ENCODE measurements around the gene TST.
A peak's percentile ranks its signal among the peaks of the same experiment; 100 is the strongest.

The TST gene

GRCh38 chr22:36986242-36986821, 32.9 kb downstream of the TST start:
- no peak for DNase-seq (ENCODE audit: extremely low spot score)
- peak; percentile 12 for TF ChIP-seq CTCF (IDR thresholded peaks at IDR 0.05; ENCODE audit: control extremely low read depth, extremely low read depth, low read depth, missing control alignments)
- CTCF ChIA-PET: interaction anchor here (1.4 to 4.2 kb wide), 2 partner anchors 9 to 35 kb away, joined by 3 to 27 read pairs; no protein-coding TSS in a partner anchor
- POLR2A ChIA-PET: no interaction called here

GRCh38 chr22:36985211-36985889, 33.9 kb downstream of the TST start:
- DNase-seq (ENCODE audit: extremely low spot score): no peak
- ChIA-PET POLR2A (no interaction called here), CTCF (interaction anchor here (1.4 kb wide), 1 partner anchor 36 kb away, joined by 3 read pairs; no protein-coding TSS in a partner anchor)
- TF ChIP-seq CTCF (IDR thresholded peaks at IDR 0.05; ENCODE audit: control extremely low read depth, extremely low read depth, low read depth, missing control alignments): no peak

- ChIA-PET POLR2A (no interaction called here), CTCF (interaction anchor here (1.0 to 2.4 kb wide), 3 partner anchors 126 to 201 kb away, joined by 3 to 8 read pairs (median 4); no protein-coding TSS in a partner anchor)
- no peak for TF ChIP-seq CTCF (IDR thresholded peaks at IDR 0.05; ENCODE audit: control extremely low read depth, extremely low read depth, low read depth, missing control alignments)
- DNase-seq (ENCODE audit: extremely low spot score): no peak
These were observed 37.1 kb downstream of the TST start for GRCh38 chr22:36982136-36982535.

GRCh38 chr22:36981247-36981775, 37.9 kb downstream of the TST start:
- no peak for DNase-seq (ENCODE audit: extremely low spot score)
- no peak for TF ChIP-seq CTCF (IDR thresholded peaks at IDR 0.05; ENCODE audit: control extremely low read depth, extremely low read depth, low read depth, missing control alignments)
- POLR2A ChIA-PET: no interaction called here
- CTCF ChIA-PET: interaction anchor here (0.8 to 2.4 kb wide), 4 partner anchors 22 to 203 kb away, joined by 3 to 8 read pairs (median 3); partner anchors contain the start of genes MPST and TST

- no peak for DNase-seq (ENCODE audit: extremely low spot score)
- TF ChIP-seq CTCF (IDR thresholded peaks at IDR 0.05; ENCODE audit: control extremely low read depth, extremely low read depth, low read depth, missing control alignments): no peak
- POLR2A ChIA-PET: interaction anchor here (0.7 kb wide), 1 partner anchor 467 kb away, joined by 3 read pairs; no protein-coding TSS in a partner anchor
- CTCF ChIA-PET: interaction anchor here (0.8 to 5.8 kb wide), 16 partner anchors 10 to 432 kb away, joined by 3 to 100 read pairs (median 15); partner anchors contain the start of genes IFT27 and NCF4
These were observed 40.0 kb downstream of the TST start for GRCh38 chr22:36979016-36979910.
